ENCODE data around the gene RAB19.

RAB19 gene

DNA sequence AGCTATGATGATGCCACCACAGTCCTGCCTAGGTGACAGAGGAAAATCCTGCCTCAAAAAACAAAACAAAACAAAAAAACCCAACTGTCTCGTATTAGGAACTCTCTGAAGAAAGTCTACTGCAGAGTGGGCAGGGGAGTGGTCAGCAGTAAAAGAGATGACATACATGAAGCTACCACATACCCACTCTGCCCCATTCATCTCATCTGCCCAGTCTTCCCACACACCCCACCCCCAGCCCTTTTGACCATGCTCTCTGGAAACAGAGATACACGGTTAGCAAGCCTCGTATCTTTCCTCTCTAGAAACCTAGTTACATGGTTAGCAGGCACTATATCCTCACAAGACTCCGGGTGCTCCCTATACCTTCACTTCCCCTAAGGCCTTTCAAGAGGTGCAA is 13.8 kb upstream of the RAB19 start:
- ChIA-PET CTCF (interaction anchor here (1.0 to 2.7 kb wide), 3 partner anchors 8 to 43 kb away, joined by 3 to 8 read pairs (median 3); no protein-coding TSS in a partner anchor), POLR2A (no interaction called here)
- TF ChIP-seq, protein P1, sequence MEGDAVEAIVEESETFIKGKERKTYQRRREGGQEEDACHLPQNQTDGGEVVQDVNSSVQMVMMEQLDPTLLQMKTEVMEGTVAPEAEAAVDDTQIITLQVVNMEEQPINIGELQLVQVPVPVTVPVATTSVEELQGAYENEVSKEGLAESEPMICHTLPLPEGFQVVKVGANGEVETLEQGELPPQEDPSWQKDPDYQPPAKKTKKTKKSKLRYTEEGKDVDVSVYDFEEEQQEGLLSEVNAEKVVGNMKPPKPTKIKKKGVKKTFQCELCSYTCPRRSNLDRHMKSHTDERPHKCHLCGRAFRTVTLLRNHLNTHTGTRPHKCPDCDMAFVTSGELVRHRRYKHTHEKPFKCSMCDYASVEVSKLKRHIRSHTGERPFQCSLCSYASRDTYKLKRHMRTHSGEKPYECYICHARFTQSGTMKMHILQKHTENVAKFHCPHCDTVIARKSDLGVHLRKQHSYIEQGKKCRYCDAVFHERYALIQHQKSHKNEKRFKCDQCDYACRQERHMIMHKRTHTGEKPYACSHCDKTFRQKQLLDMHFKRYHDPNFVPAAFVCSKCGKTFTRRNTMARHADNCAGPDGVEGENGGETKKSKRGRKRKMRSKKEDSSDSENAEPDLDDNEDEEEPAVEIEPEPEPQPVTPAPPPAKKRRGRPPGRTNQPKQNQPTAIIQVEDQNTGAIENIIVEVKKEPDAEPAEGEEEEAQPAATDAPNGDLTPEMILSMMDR (IDR thresholded peaks at IDR 0.05; ENCODE audit: control extremely low read depth, extremely low read depth, low read depth, missing control alignments): no peak
- no peak for DNase-seq (ENCODE audit: extremely low spot score)

DNA sequence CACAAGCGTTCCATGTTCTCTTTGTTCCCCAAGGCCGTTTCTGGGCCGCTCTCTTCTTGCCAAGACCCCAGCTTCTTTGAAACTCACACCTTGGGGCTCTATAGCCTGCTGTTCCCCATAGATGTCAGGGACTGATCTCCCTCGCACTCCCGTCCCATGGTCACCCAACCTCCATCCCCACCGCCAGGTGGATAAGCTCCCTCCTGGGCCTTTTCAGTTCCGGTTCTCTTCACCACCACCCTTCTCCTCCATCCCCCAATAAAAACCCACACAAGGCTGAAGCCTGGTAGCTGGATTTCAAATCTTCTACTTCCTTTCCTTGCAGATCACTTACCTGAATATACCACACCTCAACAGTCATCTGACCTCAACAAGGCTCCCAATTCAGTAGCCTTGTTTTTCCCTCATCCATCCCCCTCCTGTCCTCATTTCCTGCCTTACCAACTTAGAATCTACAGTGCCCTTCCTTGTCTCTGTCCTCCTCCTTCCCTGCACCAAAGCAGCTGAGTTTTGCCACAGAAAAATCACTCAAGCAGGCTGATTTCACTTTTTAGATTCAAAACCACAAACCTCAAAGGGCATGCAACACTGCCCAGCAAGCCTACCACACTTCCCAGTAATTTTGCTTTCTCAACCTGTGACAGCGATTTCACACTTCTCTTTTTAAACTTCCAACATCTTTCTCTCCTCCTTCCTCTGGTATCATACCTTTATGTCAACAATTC is 13.2 kb upstream of the RAB19 start:
- peak; percentile 46 for DNase-seq (ENCODE audit: extremely low spot score)
- TF ChIP-seq, protein P1 (IDR thresholded peaks at IDR 0.05; ENCODE audit: control extremely low read depth, extremely low read depth, low read depth, missing control alignments): no peak
- POLR2A ChIA-PET: no interaction called here
- CTCF ChIA-PET: interaction anchor here (1.0 to 2.7 kb wide), 3 partner anchors 9 to 43 kb away, joined by 3 to 8 read pairs (median 3); no protein-coding TSS in a partner anchor

DNA sequence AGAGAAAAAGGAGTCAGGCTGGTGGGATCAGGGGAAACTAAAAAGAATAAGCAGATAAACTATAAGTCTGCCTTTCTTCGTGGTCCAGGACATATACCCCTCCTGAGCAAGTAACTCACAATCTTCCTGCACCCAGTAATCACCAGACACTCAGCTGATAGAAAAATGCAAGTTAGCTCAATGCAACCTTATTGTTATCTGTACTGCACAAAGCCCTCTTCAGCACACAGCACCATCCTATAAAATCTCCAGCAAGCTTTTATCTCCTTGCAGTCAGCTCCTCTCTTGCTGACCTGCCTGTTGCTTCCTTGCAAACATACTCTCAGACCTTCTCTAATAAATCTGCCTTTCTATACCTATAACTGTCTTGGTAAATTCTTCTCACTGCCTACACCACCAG is 12.2 kb upstream of the RAB19 start:
- TF ChIP-seq, protein P1 (IDR thresholded peaks at IDR 0.05; ENCODE audit: control extremely low read depth, extremely low read depth, low read depth, missing control alignments): no peak
- DNase-seq (ENCODE audit: extremely low spot score): no peak
- ChIA-PET CTCF (interaction anchor here (2.7 kb wide), 1 partner anchor 10 kb away, joined by 8 read pairs; no protein-coding TSS in a partner anchor), POLR2A (no interaction called here)

DNA sequence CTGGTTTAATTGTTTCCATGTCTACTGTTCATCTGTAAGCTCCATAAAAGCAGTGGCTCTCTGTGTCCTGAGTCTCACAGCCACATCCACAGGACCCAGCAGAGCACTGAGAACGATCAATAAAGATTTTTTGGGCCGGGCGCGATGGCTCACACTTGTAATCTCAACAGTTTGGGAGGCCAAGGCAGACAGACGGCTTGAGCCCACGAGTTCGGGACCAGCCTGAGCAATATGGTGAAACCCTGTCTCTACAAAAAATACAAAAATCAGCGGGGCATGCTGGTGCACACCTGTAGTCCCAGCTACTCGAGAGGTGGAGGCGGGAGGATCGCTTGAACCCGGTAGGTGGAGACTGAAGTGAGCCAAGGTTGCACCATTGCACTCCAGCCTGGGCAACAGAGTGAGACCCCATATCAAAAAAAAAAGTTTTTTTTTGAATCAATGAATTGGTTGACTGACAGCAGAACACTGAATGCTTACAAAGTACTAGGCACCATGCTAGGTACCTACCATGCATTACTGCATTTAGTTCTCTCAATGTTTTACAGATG is 10.0 kb upstream of the RAB19 start:
- TF ChIP-seq, protein P1 (IDR thresholded peaks at IDR 0.05; ENCODE audit: control extremely low read depth, extremely low read depth, low read depth, missing control alignments): no peak
- no peak for DNase-seq (ENCODE audit: extremely low spot score)
- ChIA-PET CTCF (interaction anchor here (1.1 kb wide), 1 partner anchor 46 kb away, joined by 3 read pairs; no protein-coding TSS in a partner anchor), POLR2A (interaction anchor here (0.6 kb wide), 1 partner anchor 12 kb away, joined by 7 read pairs; no protein-coding TSS in a partner anchor)

DNA sequence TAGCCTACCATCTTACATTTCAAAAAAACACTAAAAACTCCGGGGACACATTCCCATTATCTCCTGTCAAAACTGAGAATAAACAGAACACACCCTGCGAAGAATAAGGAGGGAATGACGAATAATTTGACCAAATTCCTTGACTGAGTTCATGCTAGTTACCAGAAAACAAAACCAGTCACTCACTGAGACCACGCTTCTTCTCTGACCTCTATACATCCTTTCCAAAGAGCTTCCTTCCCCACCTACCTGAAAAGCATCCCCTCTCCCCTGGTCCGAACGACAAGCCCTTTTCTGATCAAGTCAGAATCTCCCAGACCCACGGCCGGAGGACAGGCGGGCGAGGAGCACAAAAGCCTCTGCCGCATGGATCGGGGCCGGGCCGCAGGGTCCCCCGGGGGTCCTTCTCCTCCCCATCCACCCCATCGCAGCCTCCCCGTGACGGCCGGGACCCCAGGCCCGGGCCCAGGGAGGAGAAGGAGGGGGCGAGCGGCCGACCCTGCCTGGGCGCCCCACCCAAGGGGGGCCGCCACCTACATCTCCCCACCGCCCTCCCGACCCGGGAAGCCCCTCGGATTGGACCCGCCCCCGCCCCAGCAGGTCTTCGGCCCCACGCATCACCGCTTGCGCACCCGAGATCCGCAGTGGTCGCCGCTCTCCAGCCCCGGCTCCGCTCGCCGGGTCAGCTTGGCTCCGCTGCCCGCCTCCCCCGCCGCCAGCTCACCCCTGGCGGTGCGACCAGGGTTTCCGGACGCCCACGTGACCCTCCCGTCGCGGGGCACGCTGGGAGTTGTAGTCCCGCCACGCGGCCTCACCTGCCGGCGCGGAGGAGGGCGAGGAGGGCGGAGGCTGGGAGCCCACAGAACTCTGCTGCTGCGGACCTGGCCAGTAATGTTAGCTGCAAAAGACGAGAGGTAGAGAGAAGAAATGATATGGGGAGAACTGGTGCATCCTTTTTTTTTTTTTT is 5.8 kb upstream of the RAB19 start, which contains the start of gene SLC37A3:
Gene SLC37A3 (minus strand): TSS at position 747 of the 967 bp plus-strand sequence. CDS start 16,004 bp downstream, outside the sequence.
- CTCF ChIA-PET: interaction anchor here (0.8 to 2.2 kb wide), 2 partner anchors 12 to 15 kb away, joined by 5 to 8 read pairs; no protein-coding TSS in a partner anchor
- TF ChIP-seq, protein P1 (IDR thresholded peaks at IDR 0.05; ENCODE audit: control extremely low read depth, extremely low read depth, low read depth, missing control alignments): no peak
- DNase-seq (ENCODE audit: extremely low spot score): peak; percentile 96
- POLR2A ChIA-PET: no interaction called here

DNA sequence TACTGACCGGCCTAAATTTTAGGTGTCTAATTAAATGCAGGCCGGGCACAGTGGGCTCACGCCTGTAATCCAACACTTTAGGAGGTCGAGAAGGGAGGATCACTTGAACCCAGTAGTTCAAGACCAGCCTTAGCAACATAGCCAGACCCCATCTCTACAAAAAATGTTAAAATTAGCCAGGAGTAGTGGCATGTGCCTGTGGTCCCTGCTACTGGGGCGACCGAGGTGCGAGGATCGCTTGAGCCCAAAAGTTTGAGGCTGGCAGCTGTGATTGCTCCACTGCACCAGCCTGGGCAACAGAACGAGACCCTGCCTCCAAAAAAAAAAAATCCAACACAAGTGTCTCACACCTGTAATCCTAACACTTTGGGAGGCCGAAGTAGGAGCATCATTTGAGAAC is 5.0 kb upstream of the RAB19 start:
- ChIA-PET CTCF (interaction anchor here (0.8 to 2.2 kb wide), 2 partner anchors 13 to 16 kb away, joined by 5 to 8 read pairs; no protein-coding TSS in a partner anchor), POLR2A (no interaction called here)
- TF ChIP-seq, protein P1 (IDR thresholded peaks at IDR 0.05; ENCODE audit: control extremely low read depth, extremely low read depth, low read depth, missing control alignments): no peak
- DNase-seq (ENCODE audit: extremely low spot score): no peak

All from GM10248 (cell line).